Body of pancreas (tissue), 4 donors: ENCODE results near the gene CCDC73.

ENCODE experiments used
- CTCF ChIP-seq, 7 experiments: fragments of 450-650 bp in 4 of 7; fragments of 200-600 bp in 3 of 7; sonication (generic) in 3 of 7; IDR thresholded peaks; one replicate each; pipeline ENCODE4 v1.5.1; 2016 to 2019; ENCODE audit warnings: antibody characterized with exemption in 7 of 7
- POLR2A ChIP-seq, 3 donors: fragments of 450-650 bp; IDR thresholded peaks; one replicate each; pipeline ENCODE4 v1.6.1; 2016; ENCODE audit warnings: antibody characterized with exemption in 3 of 3, mild to moderate bottlenecking in 2 of 3

DNA sequence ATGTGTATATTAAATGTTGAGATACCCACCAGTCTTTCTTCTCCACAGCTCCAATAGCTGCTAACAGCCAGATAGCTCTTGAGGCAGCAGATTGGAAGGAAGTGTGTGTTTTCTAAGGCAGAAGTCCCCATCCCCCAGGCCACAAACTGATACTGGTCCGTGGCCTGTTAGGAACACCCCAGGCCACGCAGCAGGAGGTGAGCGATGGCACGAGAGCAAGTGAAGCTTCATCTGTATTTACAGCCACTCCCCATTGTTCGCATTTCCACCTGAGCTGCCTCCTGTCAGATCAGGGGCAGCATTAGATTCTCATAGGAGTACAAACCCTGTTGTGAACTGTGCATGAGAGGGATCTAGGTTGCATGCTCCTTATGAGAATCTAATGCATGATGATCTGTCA, 12.7 kb downstream of the CCDC73 start:
- TF ChIP-seq CTCF (IDR thresholded peaks at IDR 0.05) (no peak), POLR2A (IDR thresholded peaks at IDR 0.05) (no peak)
